ENCODE data around the gene SEMA3A. TPM values are rescaled to one million over a fixed set of nuclear protein-coding genes. Genes with fewer than 3 reads are reported as not detected.

SEMA3A gene
- polyA plus RNA-seq, 10 donors: 17.9 to 37.6 (median 26.8) TPM

DNA sequence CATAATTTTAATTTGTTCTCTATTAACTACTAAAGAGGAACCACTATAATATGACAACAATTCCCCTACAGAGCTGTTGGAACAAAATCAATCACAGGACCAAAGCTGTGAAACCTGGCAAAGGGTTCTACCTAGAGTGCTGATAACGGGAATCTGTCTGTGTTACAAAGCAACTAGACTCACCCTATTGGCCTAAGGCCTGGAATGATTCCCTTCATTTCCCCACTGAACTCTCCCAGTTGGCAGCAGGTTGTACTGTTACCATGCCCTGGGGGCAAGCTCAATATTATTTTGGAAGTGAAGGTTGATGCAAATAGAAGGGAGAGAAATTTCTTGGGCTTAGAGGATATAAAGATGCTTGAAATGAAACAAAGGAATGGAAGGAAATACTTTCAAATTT, 81.8 kb downstream of the SEMA3A start:
- no peak for DNase-seq

DNA sequence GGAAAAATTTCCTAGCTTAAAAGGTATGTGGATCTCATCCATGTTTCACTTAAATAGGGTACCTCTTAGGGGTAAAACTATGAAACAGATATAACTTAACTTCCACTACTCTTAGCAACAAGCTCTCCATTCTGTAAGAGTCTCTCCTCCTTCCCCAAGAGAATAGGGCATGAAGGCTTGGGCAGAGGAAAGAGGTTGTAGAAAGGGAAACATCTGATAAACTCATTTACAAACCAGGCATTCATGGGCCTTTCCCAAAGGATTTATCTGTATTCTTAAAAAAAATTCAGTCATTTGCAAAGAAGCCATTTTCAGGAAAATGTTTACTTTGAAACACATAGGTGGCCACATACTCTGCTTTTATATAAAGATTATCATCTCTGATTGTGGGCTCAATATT, 82.7 kb downstream of the SEMA3A start:
- no peak for DNase-seq

- DNase-seq: no peak
Observed at GRCh38 chr7:84110400-84110799, 84.2 kb downstream of the SEMA3A start.

DNA sequence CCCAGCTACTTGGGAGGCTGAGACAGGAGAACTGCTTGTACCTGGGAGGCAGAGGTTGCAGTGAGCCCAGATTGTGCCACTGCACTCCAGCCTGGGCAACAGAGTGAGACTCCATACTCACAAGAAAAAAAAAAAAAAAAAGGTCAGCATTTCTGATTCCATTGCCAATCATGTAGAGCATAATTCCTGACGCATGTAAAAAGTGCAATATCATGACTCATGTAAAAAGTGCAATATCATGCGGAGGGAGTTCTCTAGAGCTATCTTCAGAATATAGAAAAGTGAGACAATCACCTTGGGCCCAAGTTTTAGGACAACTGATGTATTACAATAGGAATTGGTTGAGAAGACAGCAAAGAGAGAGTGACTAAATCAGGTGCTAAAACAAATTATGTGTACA, 85.8 kb downstream of the SEMA3A start:
- DNase-seq: no peak

DNA sequence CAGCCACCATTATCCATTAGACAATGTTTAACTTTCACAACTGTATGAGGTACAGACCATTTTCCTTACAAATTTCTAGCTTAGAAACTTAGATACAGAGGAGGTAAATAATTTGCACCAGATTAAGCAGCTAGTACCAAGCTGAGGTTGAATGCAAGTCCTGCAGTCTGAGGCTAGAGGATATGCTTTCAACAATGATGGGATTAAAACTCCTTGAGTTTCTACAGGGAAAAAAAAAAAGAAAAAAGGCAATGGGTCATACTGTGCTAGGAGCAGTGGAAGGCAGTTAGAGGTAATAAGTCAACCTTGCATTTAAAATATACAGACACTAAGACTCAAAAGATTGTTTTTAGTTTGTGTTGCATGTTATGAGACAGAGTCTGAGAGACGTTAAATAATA, 86.5 kb downstream of the SEMA3A start:
- DNase-seq: no peak

- DNase-seq: no peak
Observed at GRCh38 chr7:84107259-84107658, 87.3 kb downstream of the SEMA3A start.

- no peak for DNase-seq
Observed at GRCh38 chr7:84106291-84106690, 88.3 kb downstream of the SEMA3A start.

DNA sequence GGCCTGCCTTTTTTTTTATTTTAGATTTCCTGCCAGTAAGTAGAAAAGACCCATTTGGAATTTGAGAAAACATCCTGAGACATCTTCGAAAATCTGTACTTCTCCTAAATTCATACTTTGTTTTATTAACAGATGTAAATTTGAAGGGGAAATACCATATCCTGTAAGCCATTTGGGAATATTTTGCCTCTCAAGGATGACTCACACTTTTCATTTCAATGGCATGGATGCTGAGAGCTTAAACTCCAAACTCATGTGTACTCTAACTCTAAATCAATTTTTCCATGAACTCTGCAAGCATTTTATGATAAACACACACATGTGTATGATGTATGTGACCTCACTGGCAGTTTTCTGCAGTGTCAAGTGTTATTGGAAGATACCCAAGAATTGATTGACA, 89.0 kb downstream of the SEMA3A start:
- DNase-seq: peak; percentile 41 to 85 (median 58)

DNA sequence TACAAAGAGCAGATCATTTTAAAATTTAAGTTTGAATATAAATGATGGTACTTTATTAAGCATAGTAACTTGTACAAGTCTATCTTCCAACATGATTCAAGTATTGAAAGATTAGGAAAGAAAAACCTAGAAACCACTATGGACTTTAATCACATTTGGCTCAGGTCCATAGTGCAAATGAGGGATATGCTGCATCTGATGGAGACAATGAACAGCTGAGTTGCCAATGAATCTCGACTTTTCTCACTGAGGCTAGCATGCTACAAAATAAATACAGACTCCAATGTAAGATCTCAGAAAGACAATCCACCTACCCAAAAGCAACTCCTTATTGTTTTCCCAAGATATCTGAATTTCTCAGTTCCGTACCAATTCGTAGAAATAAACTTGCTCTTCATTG, 89.8 kb downstream of the SEMA3A start:
- DNase-seq: peak in 1 of 3 donors; percentile 40

DNA sequence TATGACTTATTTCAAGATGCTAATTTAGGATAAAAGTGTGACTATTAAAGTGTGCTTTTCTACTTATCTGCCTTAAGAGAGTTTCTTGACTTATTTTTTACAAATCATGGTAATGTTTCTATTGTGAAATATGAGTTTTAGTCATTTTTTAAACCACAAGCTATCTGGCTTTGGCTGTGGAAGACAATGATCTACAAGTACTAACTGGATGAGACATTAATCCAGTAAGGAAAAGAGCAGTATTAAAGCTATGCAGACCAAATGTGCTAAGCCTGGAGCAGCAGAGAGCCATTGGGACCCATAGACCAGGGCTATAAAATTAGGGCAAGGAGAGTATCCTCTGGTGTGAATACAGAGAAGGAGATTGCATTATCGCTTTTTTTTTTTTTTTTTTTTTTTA, 92.4 kb downstream of the SEMA3A start:
- DNase-seq: no peak

DNA sequence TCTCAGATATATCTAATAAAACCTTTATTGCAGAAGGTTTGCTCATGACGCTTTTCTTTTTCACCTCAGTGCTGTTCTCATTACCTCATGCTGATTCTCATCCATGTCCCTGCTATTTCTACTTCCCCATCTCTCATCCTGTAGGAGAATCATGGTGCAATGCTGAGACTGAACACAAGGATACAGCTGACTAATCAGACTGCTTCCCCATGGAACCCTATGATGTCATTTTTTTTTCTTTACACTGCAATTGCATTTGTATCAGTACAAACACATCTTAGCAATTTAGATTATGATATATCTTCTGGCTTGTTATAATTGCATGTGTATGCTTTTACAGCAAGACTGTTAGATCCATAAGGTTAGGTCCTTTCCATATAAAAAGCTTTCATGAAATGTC, 93.7 kb downstream of the SEMA3A start:
- no peak for DNase-seq

GRCh38 chr7:84095971-84096370, 98.6 kb downstream of the SEMA3A start:
- DNase-seq: peak in 1 of 3 donors; percentile 67

- DNase-seq: no peak
Observed at GRCh38 chr7:84092207-84092606, 102.4 kb downstream of the SEMA3A start.

DNA sequence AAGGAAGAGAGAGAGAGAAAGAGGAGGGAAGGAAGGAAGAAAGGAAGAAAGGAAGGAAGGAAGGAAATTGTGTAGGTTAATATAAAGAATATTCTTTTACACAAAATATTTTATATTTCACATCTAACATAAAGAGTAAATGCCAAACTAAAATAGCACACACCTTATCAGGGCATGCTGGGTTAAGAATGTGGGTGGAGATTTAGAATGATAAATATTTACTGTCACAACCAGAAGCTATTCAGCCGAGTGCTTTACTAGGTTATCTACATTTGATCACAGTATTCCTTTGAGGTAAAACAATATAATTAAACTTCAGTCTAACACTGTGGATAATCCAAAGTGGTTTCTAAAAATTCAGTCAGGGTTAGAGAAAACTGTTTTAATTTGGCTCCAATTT, 103.3 kb downstream of the SEMA3A start:
- DNase-seq: no peak

GRCh38 chr7:84088802-84089201, 105.8 kb downstream of the SEMA3A start:
- DNase-seq: no peak

- DNase-seq: no peak
Observed at GRCh38 chr7:84085998-84086397, 108.6 kb downstream of the SEMA3A start.

DNA sequence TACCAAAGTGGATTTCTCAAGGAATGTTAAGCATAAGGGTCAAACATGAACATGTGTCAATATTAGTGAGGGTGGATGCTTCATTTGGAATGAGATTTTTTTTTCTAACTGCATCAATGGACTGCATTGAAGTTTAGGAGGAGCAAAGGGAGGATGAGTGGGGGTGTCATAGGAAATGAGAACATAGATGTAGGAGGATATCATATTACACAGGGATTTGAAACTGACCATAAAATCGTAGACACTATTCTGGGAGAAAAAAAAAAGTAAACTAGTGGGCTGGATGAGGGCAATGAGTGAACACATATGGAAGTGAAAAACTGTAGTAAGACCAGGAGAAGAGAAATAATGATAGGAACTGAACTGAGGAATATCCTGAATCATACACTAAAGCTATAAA, 109.4 kb downstream of the SEMA3A start:
- DNase-seq: no peak

DNA sequence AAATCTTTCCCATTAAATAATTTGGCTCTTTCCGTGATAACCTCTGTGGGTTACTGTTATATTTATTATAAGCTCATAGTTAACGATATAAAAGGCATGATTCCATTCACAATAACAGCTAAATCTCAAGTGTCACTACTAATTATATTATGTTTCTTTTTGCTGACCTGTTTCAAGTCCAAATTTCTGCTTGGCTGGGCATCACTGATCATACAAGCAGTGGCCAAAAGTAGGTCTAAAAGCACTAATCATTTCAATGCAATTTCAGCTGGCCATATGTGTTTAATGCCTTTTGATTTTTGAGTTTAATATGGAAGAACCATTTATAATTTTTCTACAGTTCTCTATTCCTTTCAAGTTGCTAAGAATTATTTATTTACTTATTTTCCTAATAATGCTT, 110.7 kb downstream of the SEMA3A start:
- DNase-seq: no peak

GRCh38 chr7:84081973-84082522, 112.5 kb downstream of the SEMA3A start:
- no peak for DNase-seq

DNA sequence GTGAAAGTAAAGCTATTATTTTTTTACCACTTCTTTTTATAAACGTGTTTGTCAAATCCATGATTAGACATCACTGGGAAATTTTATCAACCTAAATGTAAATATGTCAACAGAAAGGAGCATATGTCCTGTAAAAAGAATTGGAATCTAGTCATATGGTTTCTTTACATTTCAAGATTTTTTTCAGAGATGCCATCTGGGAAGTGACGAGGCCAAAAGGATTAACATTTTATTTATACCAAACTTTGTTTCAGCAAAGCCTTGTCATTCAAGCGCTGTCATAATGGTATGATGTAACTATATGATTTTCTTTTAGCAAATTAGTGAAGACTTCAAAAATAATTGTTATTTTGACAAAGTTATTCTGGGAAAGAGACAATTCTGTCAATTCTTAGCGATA, 117.3 kb downstream of the SEMA3A start:
- DNase-seq: no peak

- no peak for DNase-seq
Observed at GRCh38 chr7:84076219-84076618, 118.4 kb downstream of the SEMA3A start.

DNA sequence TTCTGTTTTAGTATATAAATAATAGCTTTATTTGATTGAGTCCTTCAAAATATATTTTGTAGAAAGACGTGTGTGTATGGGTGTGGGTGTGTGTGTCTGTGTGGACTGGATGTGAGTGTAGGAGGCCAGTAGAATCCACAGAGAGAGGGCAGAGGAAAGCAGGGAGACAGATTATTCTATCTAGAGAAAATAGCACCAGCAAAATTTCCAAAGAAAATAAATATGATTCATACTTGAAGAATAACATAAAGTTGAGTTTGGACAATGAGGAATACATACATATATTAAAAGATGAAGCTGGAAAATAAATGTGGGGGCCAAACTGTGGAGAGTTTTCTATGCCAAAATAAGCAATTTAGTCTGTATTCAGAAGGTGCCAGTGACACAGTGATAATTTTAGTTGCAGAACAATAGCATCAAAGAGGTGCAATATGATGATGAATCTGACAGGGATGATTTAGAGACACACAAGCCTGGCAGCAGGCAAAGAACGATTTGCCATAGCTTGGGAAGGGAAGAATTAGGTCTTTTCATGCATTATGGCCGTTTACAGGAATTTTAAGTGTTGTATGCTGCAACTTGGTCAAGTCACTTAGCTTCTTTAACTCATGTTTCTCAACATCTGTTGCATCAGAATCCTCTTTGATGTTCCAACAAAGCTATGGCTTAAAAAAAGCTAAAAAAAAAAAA, 121.3 kb downstream of the SEMA3A start:
- peak in 1 of 3 donors; percentile 42 for DNase-seq

DNA sequence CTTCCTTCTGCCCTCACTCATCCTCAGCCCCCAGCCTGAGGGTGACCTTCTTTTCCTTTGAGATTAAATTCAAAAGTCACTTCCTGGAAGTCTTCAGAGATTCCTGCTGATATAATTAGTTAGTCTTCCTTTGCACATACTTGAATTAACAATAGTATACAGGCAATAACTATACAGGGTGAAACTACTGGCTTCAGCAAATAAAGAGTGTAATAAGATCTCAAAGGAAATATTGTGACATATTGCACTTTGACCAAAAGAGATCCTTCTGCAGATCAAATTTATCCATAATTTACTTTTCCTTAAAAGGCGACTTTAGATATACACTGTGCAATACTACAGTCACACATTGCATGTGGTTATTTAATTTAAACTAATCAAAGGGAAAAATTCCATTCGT, 123.8 kb downstream of the SEMA3A start:
- no peak for DNase-seq

- peak in 1 of 3 donors; percentile 54 for DNase-seq
Observed at GRCh38 chr7:84069999-84070500, 124.5 kb downstream of the SEMA3A start.

Measured in muscle of back (tissue), 11 donors.